NB4 (cell line): ENCODE results near the gene ZNF362.

ENCODE experiments used
- DNase-seq: peaks from one replicate; pipeline ENCODE4 v3.0.0; 2010; ENCODE audit warnings: low read depth
- H3K4me3 ChIP-seq: one replicate; pipeline ENCODE4 v1.5.1; 2011; ENCODE audit warnings: mild to moderate bottlenecking, low read depth, low read length, moderate library complexity
- MYC ChIP-seq: IDR thresholded peaks from 2 replicates; pipeline ENCODE4 v1.6.1; 2011; ENCODE audit warnings: low read depth, low read length
- POLR2A ChIP-seq: IDR thresholded peaks from 2 replicates; pipeline ENCODE4 v1.6.1; 2011; ENCODE audit warnings: mild to moderate bottlenecking; ENCODE audit not compliant: insufficient read length; ENCODE audit errors: extremely low read depth
- TF ChIP-seq, protein P1 (sequence below): IDR thresholded peaks from one replicate; pipeline ENCODE4 v1.5.1; 2012; ENCODE audit warnings: low read depth, low read length
- TF ChIP-seq, protein P2 (sequence below): IDR thresholded peaks from 2 replicates; pipeline ENCODE4 v1.6.1; 2011; ENCODE audit warnings: low read depth, low read length

ZNF362 gene

GRCh38 chr1:33266766-33267165 lies 10.5 kb downstream of the ZNF362 start:
- TF ChIP-seq, protein P1, sequence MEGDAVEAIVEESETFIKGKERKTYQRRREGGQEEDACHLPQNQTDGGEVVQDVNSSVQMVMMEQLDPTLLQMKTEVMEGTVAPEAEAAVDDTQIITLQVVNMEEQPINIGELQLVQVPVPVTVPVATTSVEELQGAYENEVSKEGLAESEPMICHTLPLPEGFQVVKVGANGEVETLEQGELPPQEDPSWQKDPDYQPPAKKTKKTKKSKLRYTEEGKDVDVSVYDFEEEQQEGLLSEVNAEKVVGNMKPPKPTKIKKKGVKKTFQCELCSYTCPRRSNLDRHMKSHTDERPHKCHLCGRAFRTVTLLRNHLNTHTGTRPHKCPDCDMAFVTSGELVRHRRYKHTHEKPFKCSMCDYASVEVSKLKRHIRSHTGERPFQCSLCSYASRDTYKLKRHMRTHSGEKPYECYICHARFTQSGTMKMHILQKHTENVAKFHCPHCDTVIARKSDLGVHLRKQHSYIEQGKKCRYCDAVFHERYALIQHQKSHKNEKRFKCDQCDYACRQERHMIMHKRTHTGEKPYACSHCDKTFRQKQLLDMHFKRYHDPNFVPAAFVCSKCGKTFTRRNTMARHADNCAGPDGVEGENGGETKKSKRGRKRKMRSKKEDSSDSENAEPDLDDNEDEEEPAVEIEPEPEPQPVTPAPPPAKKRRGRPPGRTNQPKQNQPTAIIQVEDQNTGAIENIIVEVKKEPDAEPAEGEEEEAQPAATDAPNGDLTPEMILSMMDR = no peak
- TF ChIP-seq MYC = no peak
- TF ChIP-seq POLR2A = no peak
- TF ChIP-seq, protein P2, sequence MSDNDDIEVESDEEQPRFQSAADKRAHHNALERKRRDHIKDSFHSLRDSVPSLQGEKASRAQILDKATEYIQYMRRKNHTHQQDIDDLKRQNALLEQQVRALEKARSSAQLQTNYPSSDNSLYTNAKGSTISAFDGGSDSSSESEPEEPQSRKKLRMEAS = no peak
- DNase-seq = no peak
- H3K4me3 ChIP-seq = no peak overlapping the region

DNA sequence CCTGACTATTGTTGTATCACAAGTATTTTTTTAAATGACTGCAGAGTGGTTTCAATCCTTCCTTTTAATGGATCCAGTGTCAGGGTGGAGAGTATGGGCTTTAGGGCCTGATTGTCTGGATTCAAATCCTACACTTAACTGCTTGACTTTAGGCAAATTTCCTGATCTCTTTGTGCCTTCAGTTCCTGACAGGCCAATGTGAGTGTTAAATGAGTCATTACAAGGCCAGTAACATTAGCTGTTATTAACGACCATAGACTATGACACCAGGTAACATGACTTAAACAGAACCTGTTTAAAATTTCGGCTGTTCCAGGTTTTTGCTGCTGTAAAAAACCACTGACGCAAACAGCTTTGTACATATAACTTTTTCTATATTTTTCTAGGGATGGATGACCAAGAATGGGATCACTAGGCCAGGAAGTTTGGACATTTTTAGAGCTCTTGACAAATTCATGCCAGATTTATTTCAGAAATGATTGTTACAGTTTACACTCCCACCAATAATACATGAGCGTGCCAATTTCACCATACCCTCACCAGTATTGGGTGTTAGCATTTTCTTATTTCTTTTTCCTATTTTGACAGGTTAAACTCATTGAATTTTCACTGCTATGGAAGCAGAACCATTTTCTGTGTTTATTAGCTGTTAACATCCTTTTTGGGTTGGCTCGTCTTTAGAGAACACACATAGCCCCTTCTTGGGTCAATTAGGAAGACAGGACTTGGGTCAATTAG lies 11.3 kb downstream of the ZNF362 start:
- DNase-seq = no peak
- TF ChIP-seq, protein P1 = no peak
- no peak for TF ChIP-seq POLR2A
- TF ChIP-seq, protein P2 = no peak
- no peak for TF ChIP-seq MYC
- no peak overlapping the region for H3K4me3 ChIP-seq

GRCh38 chr1:33268457-33268856 lies 12.2 kb downstream of the ZNF362 start:
- H3K4me3 ChIP-seq = no peak overlapping the region
- TF ChIP-seq, protein P2 = no peak
- TF ChIP-seq, protein P1 = no peak
- TF ChIP-seq POLR2A = no peak
- no peak for DNase-seq

GRCh38 chr1:33268927-33269610 lies 12.8 kb downstream of the ZNF362 start:
- no peak overlapping the region for H3K4me3 ChIP-seq
- TF ChIP-seq, protein P1 = no peak
- TF ChIP-seq, protein P2 = no peak
- no peak for TF ChIP-seq MYC
- TF ChIP-seq POLR2A = no peak
- no peak for DNase-seq

DNA sequence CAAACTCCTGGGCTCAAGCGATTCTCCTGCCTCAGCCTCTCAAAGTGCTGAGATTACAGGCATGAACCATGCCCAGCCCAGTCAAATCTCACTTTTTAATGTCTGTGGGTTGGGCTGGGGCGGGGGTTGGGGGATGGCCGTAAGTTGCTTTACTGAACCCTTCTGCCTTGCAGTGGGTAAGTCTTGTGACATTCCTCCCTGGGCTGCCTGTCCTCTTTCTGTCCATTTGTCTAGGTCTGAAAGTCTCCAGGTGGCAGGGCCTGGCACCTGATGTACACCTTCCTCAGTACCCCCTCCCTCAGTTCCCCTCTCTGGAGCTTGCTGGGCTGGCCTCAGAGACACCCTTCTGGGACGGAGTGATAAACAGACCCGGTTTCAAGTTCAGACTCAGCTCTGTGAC lies 13.3 kb downstream of the ZNF362 start:
- no peak overlapping the region for H3K4me3 ChIP-seq
- TF ChIP-seq MYC = no peak
- TF ChIP-seq, protein P1 = no peak
- no peak for TF ChIP-seq POLR2A
- TF ChIP-seq, protein P2 = no peak
- DNase-seq = no peak
